Tibial nerve (tissue), 4 donors: ENCODE measurements around the gene MMP19. TPM values are rescaled to one million over a fixed set of nuclear protein-coding genes. Genes with fewer than 3 reads are reported as not detected.

Experiments
- DNase-seq, 2 donors: peaks; one replicate each; pipeline ENCODE4 v3.0.0-alpha.2; 2019; ENCODE audit warnings: low spot score in 2 of 2
- H3K27ac ChIP-seq, 4 donors: fragments of 200-600 bp; sonication (generic) in 3 of 4; one replicate each; pipeline ENCODE4 v1.5.1; 2017 to 2019; ENCODE audit warnings: mild to moderate bottlenecking in 1 of 4
- H3K27me3 ChIP-seq, 2 donors: fragments of 200-600 bp; sonication (generic) in 1 of 2; one replicate each; pipeline versions ENCODE4 v1.5.1 to v1.6.0; 2017 to 2019
- H3K36me3 ChIP-seq, 3 donors: fragments of 200-600 bp; sonication (generic); one replicate each; pipeline ENCODE4 v1.5.1; 2018 to 2019
- H3K4me1 ChIP-seq, 4 donors: fragments of 200-600 bp; sonication (generic) in 3 of 4; one replicate each; pipeline ENCODE4 v1.5.1; 2017 to 2019
- H3K4me3 ChIP-seq, 4 donors: fragments of 200-600 bp; sonication (generic) in 3 of 4; one replicate each; pipeline ENCODE4 v1.5.1; 2017 to 2019; ENCODE audit warnings: mild to moderate bottlenecking in 1 of 4, moderate library complexity in 1 of 4
- H3K9me3 ChIP-seq, 4 donors: fragments of 200-600 bp; sonication (generic) in 3 of 4; one replicate each; pipeline ENCODE4 v1.5.1; 2017 to 2019
- CTCF ChIP-seq, 5 experiments: fragments of 200-600 bp in 3 of 5; fragments of 450-650 bp in 2 of 5; sonication (generic) in 3 of 5; IDR thresholded peaks; one replicate each; pipeline ENCODE4 v1.5.1; 2016 to 2019; ENCODE audit warnings: antibody characterized with exemption in 5 of 5, mild to moderate bottlenecking in 3 of 5, moderate library complexity in 2 of 5
- EP300 ChIP-seq, 2 donors: sonication (generic); formaldehyde crosslinking; IDR thresholded peaks; one replicate each; pipeline ENCODE4 v1.6.1; 2017; ENCODE audit warnings: antibody characterized with exemption in 2 of 2, mild to moderate bottlenecking in 1 of 2
- POLR2A ChIP-seq, 2 donors: fragments of 450-650 bp; IDR thresholded peaks; one replicate each; pipeline ENCODE4 v1.6.1; 2017; ENCODE audit warnings: antibody characterized with exemption in 2 of 2, mild to moderate bottlenecking in 2 of 2, moderate library complexity in 2 of 2
- WGBS, 2 donors: methylation state at CpG; one replicate each; pipeline ENCODE4 v1.1.5; 2018; 5-methylcytosine and 5-hydroxymethylcytosine counted together
- total RNA-seq, 4 donors: library from RNA; depleted of rRNA; stranded (reverse); fragments of >200 nt; gene quantifications; one replicate each; pipeline ENCODE4 v1.1.0, GENCODE V29; 2016

Gene MMP19
- total RNA-seq, result 10 to 100 TPM in 1 of 4 donors, 1 to 10 TPM in 3; 3.1 to 35.1 (median 5.6) TPM

DNA sequence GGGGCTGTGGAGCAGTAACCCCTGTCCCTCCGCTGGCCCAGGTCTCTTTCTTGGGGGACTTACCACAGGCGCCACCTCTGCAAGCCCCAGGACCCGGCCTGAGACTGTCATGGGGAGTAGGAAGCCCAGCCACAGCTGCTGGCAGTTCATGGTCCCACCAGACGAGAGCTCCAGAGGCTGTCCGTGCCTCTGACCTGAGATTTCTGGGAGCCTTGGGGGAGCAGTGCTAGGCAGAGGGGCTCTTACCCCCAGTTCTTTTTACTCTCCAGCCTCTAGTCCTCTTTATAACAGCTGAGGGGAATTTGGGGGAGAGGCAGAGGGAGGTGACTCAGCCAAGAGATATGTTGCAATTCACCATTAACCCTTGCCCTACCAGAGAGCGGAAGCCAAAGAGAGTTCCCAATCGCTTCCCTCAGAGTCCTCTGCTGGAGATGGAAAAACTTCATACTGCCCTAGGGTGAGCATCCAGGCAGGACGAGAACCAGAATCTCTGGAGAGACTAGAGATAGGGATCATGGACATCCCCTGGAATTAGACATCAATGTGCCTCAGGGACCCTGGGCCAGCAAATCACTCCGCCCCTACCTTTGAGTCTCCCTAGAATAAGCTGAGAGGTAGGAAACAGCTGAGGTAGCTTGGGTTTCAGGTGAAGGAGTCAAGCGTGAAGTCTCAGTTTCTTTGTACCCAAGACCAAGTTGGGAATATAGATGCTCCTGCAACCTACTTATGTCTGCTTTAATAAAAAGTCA is at the start of gene MMP19:
TSS of gene MMP19 (minus strand) at position 256 of the 749 bp plus-strand sequence. CDS start at position 150, 106 bp downstream.
- WGBS, 2 donors, result 48 to 49% methylated on average over 10 of the region's 10 CpGs
- H3K27ac ChIP-seq, result peak within 1 kb of the TSS in 3 of 4 donors; percentile 64 to 78 (median 68)
- H3K36me3 ChIP-seq, result peaks cover 0 to 4% (median 0%) of the 10 kb centered on the region in 3 donors
- H3K27me3 ChIP-seq, result no peaks in the 10 kb centered on the region
- TF ChIP-seq POLR2A (IDR thresholded peaks at IDR 0.05), result no peak
- TF ChIP-seq CTCF (IDR thresholded peaks at IDR 0.05), result no peak
- peak in 1 of 2 donors; percentile 45 for TF ChIP-seq EP300 (IDR thresholded peaks at IDR 0.05)
- peak in 1 of 2 donors; percentile 49 for DNase-seq
- peak within 1 kb of the TSS in 3 of 4 donors; percentile 30 to 46 (median 41) for H3K4me3 ChIP-seq
- no peaks in the 10 kb centered on the region for H3K9me3 ChIP-seq
- H3K4me1 ChIP-seq, result peaks cover 0 to 32% (median 17%) of the 10 kb centered on the region in 4 donors

- Histone ChIP-seq H3K27ac (no peak overlapping the region), H3K36me3 (no peaks in the 10 kb centered on the region), H3K27me3 (no peaks in the 10 kb centered on the region), H3K4me1 (no peaks in the 10 kb centered on the region), H3K9me3 (no peaks in the 10 kb centered on the region), H3K4me3 (no peak overlapping the region)
- no peak for TF ChIP-seq POLR2A (IDR thresholded peaks at IDR 0.05)
- TF ChIP-seq CTCF (IDR thresholded peaks at IDR 0.05), result no peak
- TF ChIP-seq EP300 (IDR thresholded peaks at IDR 0.05), result no peak
- WGBS, 2 donors, result 93 to 96% methylated on average over 4 of the region's 4 CpGs
- DNase-seq, result no peak
Measured at GRCh38 chr12:55891310-55891709, 48.6 kb upstream of the MMP19 start.

- Histone ChIP-seq H3K27ac (no peak overlapping the region), H3K4me3 (no peak overlapping the region), H3K4me1 (no peaks in the 10 kb centered on the region), H3K27me3 (no peaks in the 10 kb centered on the region), H3K9me3 (no peaks in the 10 kb centered on the region), H3K36me3 (no peaks in the 10 kb centered on the region)
- TF ChIP-seq CTCF (IDR thresholded peaks at IDR 0.05) (no peak), EP300 (IDR thresholded peaks at IDR 0.05) (no peak), POLR2A (IDR thresholded peaks at IDR 0.05) (no peak)
- 95 to 100% methylated on average over 1 of the region's 1 CpG for WGBS, 2 donors
- DNase-seq, result no peak
Measured at GRCh38 chr12:55885113-55885512, 42.4 kb upstream of the MMP19 start.

DNA sequence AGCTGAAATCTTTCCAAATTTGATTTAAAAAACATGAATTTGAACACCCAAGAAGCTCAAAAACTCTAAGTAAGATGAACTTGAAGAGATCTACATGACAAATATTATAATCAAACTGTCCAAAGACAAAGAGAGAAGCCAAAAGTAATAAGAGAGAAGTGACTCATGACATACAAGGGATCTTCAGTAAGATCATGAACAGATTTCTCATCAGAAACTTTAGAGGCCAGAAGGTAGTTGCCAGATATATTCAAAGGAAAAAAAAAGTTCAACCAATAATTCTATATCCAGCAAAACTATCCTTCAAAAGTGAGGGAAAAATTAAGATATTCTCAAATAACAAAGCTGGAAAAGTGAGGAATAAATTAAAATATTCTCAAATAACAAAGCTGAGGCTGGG is 35.1 kb upstream of the MMP19 start:
- H3K36me3 ChIP-seq, result no peaks in the 10 kb centered on the region
- H3K9me3 ChIP-seq, result peaks cover 0 to 7% (median 0%) of the 10 kb centered on the region in 4 donors
- TF ChIP-seq CTCF (IDR thresholded peaks at IDR 0.05) (no peak), EP300 (IDR thresholded peaks at IDR 0.05) (no peak), POLR2A (IDR thresholded peaks at IDR 0.05) (no peak)

DNA sequence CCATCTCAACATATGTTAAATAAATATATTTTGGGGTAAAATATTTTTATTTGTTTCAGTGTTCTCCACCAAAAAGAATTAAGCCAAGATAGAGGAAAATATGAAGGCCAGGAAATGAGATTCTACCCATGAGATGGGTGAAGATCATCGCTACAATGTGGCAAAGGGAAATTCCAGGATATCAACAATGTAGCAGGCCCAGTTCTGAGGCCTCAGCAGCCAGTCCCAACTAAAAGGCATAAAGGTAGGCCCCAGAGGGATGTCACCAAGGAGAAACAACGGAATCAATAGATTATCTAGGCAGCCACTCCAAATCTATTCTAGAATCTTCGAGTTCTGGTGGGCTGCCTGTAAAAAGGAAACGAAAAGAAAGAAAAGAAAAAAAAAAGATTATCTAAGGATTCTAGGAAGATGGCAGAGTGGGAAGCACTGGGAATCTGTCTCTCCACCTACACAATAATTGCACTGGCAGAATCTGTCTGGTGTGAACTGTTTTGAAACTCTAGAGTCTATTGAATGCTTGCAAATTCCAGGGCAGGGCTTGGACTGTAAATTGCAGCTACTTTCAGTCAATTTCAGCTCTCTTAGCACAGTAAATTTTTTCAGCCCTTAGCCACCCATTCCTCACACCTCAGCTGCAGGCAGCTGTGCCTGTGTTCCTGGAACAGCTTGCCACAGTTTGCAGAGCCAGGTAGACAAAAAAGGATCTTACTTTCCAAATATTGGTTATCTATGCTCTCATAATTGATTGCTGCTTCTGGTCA is 33.1 kb upstream of the MMP19 start:
- no peak for TF ChIP-seq POLR2A (IDR thresholded peaks at IDR 0.05)
- no peak for TF ChIP-seq EP300 (IDR thresholded peaks at IDR 0.05)
- TF ChIP-seq CTCF (IDR thresholded peaks at IDR 0.05), result no peak
- H3K9me3 ChIP-seq, result peaks cover 0 to 7% (median 0%) of the 10 kb centered on the region in 4 donors
- H3K4me1 ChIP-seq, result no peaks in the 10 kb centered on the region
- no peak overlapping the region for H3K4me3 ChIP-seq
- H3K27ac ChIP-seq, result peak overlapping the region in 2 of 4 donors; percentile 18
- WGBS, 2 donors, result 75 to 86% methylated on average over 4 of the region's 4 CpGs
- H3K36me3 ChIP-seq, result no peaks in the 10 kb centered on the region
- no peak for DNase-seq
- no peaks in the 10 kb centered on the region for H3K27me3 ChIP-seq

More for the DNA sequence above, 35.1 kb upstream of the MMP19 start:
- no peak overlapping the region for H3K27ac ChIP-seq
- no peaks in the 10 kb centered on the region for H3K4me1 ChIP-seq
- no peak for DNase-seq
- H3K27me3 ChIP-seq, result no peaks in the 10 kb centered on the region
- H3K4me3 ChIP-seq, result no peak overlapping the region
